K562 (cell line): ENCODE data around the gene NCR1. TPM values are rescaled to one million over a fixed set of nuclear protein-coding genes. Genes with fewer than 3 reads are reported as not detected.

Experiments
- FUS ChIP-seq: fragments of 200-400 bp; formaldehyde crosslinking; optimal IDR thresholded peaks from 2 replicates; pipeline ENCODE3; 2017; ENCODE audit warnings: low read depth, low read length
- GTF3C2 ChIP-seq: IDR thresholded peaks from 3 replicates; pipeline ENCODE4 v1.6.1; 2011; ENCODE audit warnings: borderline replicate concordance, mild to moderate bottlenecking, moderate library complexity; ENCODE audit not compliant: insufficient read length; ENCODE audit errors: extremely low read depth
- KAT2B ChIP-seq: IDR thresholded peaks from one replicate; pipeline ENCODE4 v1.6.1; 2012; ENCODE audit warnings: low read depth, mild to moderate bottlenecking, control low read depth, inconsistent platforms, low read length, moderate library complexity
- NFYB ChIP-seq: IDR thresholded peaks from 2 replicates; pipeline ENCODE4 v1.6.1; 2011; ENCODE audit warnings: mild to moderate bottlenecking, moderate library complexity; ENCODE audit not compliant: insufficient read length; ENCODE audit errors: extremely low read depth
- SMAD2 ChIP-seq: fragments of 150-350 bp; IDR thresholded peaks from 2 replicates; pipeline ENCODE4 v1.6.1; 2014; ENCODE audit warnings: low read depth, mild to moderate bottlenecking, low read length
- SMAD3 ChIP-seq: fragments of 450-650 bp; formaldehyde crosslinking; conservative IDR thresholded peaks from 2 replicates; pipeline ENCODE4 v1.4.0; 2020; ENCODE audit warnings: mild to moderate bottlenecking
- TGIF2 ChIP-seq: sonication (generic); formaldehyde crosslinking; IDR thresholded peaks from 2 replicates; pipeline ENCODE4 v1.8.1; 2022; ENCODE audit warnings: mild to moderate bottlenecking, missing genetic modification reagents, moderate library complexity
- ZC3H11A ChIP-seq: IDR thresholded peaks from 2 replicates; pipeline ENCODE4 v1.6.1; 2012; ENCODE audit warnings: low read depth, low read length, improper control_type of control experiment
- ZNF324 ChIP-seq: fragments of 250-450 bp; sonication (Bioruptor Pico); IDR thresholded peaks from 2 replicates; pipeline ENCODE4 v1.4.0; 2020; ENCODE audit warnings: mild to moderate bottlenecking
- ZNF407 ChIP-seq: fragments of 450-650 bp; IDR thresholded peaks from 2 replicates; pipeline ENCODE4 v1.6.1; 2016; ENCODE audit warnings: low read depth
- ZNF551 ChIP-seq: fragments of 250-450 bp; sonication (Bioruptor Pico); IDR thresholded peaks from 2 replicates; pipeline ENCODE4 v1.5.0; 2021; ENCODE audit warnings: mild to moderate bottlenecking, moderate library complexity
- ZNF740 ChIP-seq, 3 experiments: fragments of 200-800 bp in 1 of 3; sonication (Bioruptor generic) in 1 of 3; sonication (generic) in 1 of 3; formaldehyde crosslinking in 1 of 3; IDR thresholded peaks; 2 replicates each; pipeline versions ENCODE4 v1.6.1 to v1.8.0; 2016 to 2022; ENCODE audit warnings: mild to moderate bottlenecking in 2 of 3, missing compliant biosample characterization in 2 of 3, missing genetic modification characterization in 2 of 3, missing genetic modification reagents in 1 of 3
- polyA plus RNA-seq, 8 experiments: library from polyadenylated mRNA; depleted of rRNA in 4 of 8; stranded (reverse) in 5 of 8; unstranded in 3 of 8; fragments of >200 nt; fragmentation: Nextera tagmentation in 2 of 8; fragmentation: Illumina TruSeq in 1 of 8; extraction: Ambion mirVana in 2 of 8; extraction: Trizol in 1 of 8; gene quantifications; 2 replicates each; pipeline versions ENCODE4 v1.2.1 to v1.2.3, GENCODE V29; 2011 to 2014; ENCODE audit warnings: inconsistent platforms in 1 of 8, missing spikeins in 1 of 8
- total RNA-seq, 7 experiments: library from RNA; depleted of rRNA in 6 of 7; stranded (reverse); fragments of >200 nt in 6 of 7; fragmentation: Illumina TruSeq in 2 of 7; extraction: Trizol in 2 of 7; gene quantifications; 2 replicates each; pipeline versions ENCODE4 v1.2.1 to v1.2.3, GENCODE V29; 2011 to 2021; ENCODE audit warnings: low replicate concordance in 1 of 7
- TF ChIP-seq, protein P1 (sequence below): fragments of 250-450 bp; sonication (Bioruptor Pico); IDR thresholded peaks from 2 replicates; pipeline ENCODE4 v1.8.0; 2021; ENCODE audit warnings: borderline replicate concordance, mild to moderate bottlenecking, moderate library complexity; ENCODE audit not compliant: poor library complexity, severe bottlenecking

NCR1 gene
- total and polyA plus RNA-seq, 9 of the 15 experiments (the other 6 are each of a cell fraction or from before 2014, with no cell fraction given): 0.25 to 3.1 (median 1.2) TPM

DNA sequence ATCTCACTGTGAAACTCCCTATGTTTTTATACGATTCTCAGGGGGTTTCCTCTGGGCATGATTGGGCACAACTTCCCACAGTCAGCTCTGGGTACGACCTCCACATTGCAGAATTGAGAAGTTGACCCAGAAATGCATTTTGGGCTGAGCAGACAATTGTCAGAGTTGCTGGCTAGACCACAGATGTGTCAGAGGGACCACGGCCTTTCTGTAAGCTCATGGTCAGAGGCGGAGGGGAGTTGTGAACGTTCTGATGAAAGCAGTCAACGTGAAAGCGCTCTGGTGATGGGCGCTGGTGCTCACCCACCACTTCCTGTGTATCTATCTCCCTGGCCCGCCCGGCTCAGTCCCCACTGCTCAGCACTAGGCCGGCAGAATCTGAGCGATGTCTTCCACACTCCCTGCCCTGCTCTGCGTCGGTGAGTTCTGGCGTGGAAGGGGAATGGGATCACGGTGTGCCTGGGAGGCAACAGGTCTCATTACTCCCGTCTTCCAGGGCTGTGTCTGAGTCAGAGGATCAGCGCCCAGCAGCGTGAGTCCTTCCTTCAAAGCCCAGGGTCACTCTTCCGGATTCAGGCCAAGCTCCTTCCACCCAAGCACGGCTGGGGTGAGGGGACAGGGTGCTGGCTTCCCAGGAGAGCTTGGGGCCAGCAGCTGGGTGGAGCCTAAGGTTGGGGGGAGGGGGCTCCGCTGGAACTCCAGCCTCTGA lies at the start of gene NCR1 (continued):
- no peak for TF ChIP-seq ZNF740 (CRISPR knock-in tag; IDR thresholded peaks at IDR 0.05)
- no peak for TF ChIP-seq ZNF740 (tag; IDR thresholded peaks at IDR 0.05)
- TF ChIP-seq FUS: no peak
- TF ChIP-seq ZNF407: no peak
- no peak for TF ChIP-seq GTF3C2
- TF ChIP-seq ZNF324 (CRISPR knock-in tag): no peak
- no peak for TF ChIP-seq NFYB
- TF ChIP-seq, protein P1, sequence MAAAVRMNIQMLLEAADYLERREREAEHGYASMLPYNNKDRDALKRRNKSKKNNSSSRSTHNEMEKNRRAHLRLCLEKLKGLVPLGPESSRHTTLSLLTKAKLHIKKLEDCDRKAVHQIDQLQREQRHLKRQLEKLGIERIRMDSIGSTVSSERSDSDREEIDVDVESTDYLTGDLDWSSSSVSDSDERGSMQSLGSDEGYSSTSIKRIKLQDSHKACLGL (CRISPR knock-in tag): no peak
- TF ChIP-seq TGIF2 (CRISPR knock-in tag): no peak
- TF ChIP-seq ZNF551 (CRISPR knock-in tag): no peak
- no peak for TF ChIP-seq ZC3H11A
- TF ChIP-seq KAT2B: no peak
- TF ChIP-seq SMAD2: no peak
- TF ChIP-seq SMAD3 (CRISPR knock-in tag): 0 out of 2 replicates have a peak, but pooled peaks have one; percentile 26
